Endometrium (tissue), 2 donors: ENCODE measurements around the gene DRGX.

ENCODE experiments used
- FAIRE-seq: peaks from 2 replicates; lab custom pipeline; 2012; peaks lifted over from hg19 to GRCh38; lab: Jason Lieb, UNC
- donor health status: control.
- donor health status: control.

The DRGX gene

DNA sequence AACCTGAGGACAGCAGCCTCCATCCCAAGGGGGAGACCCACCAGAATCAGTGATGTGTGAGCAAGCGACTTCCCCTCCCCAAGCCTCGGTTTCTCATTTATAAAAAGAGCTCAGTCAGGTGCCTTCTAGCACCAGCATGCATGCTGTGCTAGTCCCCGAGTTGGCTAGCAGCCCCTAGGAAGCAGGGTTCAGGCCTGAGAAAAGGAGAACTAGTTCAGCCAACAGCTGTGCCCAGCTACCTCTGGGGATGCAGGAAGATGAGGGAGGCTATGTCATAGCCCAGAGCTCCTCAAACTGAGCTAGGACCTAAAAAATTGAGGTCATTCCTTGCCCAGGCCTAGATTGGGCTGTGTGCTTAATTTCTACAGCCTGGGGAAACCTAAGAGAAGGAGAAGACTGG is 13.7 kb downstream of the DRGX start:
- no peak for FAIRE-seq

DNA sequence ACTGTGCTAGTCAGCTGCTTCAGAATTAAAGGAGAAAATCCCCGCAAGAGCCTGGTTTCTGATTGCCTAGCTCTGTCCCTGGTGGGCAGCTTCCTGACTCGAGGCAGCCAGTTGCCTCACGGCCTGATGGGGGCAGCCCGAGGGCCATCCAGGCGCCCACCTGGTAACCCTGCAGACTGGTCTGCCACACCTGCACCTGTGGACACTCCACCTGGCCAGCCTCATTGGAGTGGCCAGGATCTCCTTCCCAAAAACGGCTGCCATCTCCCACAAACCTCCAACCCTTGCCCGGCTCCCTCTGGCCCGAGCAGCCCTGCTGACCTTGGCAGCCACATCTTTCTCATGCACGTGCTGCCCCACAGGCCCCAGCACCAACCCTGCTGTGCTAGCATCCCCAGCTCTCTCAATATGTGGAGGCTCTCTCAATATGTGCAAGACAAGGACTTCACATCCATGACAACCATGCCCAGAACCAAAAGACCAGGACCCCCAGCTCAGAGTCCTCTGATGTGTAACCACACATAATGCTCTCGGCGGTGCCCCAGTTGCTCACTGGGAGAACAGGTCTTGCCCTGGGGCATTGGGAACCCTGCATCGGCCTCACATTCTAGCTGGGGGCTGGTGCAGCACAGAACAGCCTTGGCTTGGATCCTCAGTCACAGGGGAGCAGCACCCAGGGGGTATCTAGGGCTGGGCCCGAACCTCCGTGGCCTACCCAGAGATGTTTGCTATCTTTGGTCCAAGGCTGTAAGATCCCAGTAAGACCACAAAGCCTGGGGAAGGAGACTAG is 14.6 kb downstream of the DRGX start:
- FAIRE-seq = no peak

DNA sequence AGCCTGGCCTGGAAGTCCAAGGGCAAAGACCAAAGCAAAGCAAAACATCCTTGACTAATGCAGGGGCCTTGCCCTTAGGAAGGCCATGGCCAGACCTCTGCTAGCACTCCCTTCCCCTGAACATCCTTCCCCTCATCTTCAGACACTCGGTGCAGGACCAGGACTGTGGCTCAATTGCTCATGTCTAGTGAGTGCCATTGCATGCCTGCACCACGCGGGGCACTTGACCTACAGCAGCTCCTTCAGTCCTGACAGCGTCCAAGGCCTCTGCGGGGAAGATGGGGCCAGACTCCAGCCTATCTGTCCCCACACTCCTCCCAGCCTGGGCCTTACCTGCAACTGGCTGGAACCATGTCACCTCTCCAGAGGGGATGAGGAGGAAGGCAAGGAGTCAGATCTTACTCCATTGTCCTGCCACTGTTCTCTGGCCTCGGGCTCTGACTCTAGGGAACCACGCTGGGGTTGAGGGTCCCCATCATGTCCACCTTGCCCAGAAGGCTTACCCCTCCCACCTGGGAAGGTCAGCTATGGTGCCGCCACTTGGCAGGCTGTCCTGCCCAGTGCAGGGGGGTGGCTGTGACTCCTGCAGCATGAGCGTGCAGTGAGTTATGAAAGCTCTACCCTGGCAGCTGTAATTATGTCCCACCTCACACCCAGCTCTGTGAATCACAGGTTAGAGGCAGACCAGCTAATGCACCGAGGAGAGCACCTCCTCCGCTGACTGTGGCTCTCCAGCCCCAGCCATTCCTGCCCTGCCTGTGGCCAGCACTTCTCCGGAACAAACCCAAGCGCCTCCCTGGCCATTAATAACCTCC is 16.1 kb downstream of the DRGX start:
- no peak for FAIRE-seq

DNA sequence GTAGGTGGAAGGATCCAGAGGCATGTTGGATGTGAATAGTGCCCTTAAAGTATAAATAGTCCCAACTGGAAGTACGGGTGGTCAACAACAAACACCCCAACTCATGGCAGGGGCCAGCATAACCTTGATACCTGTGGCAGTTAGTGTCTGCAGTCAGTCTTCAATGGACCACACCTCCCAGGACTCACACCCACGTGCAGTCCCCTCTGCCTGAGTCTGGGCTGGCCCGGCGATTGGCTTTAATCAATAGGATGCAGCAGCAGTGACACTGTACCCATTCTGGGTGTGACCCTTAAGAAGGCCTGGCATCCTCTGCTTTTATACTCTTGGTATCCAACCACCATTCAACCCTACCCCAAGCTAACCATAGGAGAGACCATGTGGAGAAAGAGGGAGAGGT is 18.6 kb downstream of the DRGX start:
- no peak for FAIRE-seq

DNA sequence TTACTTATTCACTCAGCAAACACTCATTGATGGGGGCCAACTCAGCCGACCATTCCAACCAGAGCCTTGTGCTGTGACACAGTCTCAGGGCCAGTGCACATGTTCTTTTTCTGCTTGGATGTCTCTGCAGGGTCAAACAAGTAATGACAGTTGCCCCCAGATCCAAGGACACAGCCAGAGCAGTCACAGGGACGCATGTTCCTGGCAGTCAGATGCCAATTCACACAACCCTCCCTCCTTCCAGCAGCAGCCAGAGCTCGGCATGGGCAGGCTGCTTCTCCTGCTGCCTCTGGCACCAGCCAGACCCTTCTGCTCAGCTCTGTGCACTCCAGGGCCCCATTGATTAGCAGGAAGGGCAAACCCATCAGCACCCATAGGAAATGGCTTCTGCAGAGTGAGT is 20.3 kb downstream of the DRGX start:
- no peak for FAIRE-seq

DNA sequence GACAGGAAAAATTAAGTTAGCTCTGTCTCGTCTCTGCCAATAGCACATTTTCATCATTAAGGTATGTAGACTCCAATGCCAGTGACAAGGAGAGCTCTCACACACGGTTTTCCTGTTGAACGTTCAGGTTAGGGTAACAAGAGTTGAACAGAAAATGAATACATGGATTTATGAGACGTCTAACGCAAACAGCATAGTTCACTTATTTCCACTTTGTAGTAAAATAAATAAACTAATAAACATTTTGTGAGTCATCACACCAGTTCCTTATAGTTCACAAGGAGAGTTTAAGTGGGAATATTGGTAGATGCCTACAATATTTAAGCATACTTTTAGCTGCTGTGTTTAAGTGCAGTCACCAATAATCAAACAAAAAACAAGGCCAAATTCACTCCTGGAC is 21.1 kb downstream of the DRGX start:
- FAIRE-seq = no peak

DNA sequence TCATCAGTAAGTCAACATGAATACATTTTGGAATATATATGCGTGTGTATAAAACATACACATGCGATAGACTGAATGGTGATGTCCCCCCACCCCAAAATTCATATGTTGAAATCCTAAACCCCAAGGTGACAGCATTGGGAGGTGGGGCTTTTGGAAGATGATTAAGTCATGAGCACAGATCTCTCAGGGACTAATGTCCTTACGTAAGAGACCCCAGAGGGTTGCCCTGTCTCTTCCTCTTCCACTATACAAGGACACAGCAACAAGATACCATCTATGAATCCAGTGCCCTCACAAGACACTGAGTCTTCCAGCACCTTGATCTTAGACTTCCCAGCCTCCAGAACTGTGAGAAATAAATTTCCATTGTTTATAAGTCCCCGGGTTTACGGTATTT is 22.5 kb downstream of the DRGX start:
- no peak for FAIRE-seq

DNA sequence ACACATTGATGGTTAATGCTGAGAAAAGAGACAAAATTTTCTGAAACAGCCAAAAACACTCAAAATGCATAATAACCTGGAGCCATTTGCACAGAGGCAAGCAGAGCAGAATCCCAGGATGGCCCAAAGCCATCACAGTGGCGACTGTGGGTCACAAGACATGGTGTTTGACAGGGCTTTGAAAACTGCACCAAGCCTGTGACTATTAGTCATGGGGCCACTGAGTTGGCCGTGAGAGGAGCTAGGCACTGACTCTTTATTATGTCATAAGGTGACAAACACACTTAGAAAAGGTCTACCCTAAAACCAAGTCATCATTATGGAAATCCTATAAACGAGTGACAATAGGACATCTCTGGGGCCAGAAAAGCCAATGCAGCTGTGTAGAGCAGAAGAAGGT is 23.9 kb downstream of the DRGX start:
- FAIRE-seq = no peak

DNA sequence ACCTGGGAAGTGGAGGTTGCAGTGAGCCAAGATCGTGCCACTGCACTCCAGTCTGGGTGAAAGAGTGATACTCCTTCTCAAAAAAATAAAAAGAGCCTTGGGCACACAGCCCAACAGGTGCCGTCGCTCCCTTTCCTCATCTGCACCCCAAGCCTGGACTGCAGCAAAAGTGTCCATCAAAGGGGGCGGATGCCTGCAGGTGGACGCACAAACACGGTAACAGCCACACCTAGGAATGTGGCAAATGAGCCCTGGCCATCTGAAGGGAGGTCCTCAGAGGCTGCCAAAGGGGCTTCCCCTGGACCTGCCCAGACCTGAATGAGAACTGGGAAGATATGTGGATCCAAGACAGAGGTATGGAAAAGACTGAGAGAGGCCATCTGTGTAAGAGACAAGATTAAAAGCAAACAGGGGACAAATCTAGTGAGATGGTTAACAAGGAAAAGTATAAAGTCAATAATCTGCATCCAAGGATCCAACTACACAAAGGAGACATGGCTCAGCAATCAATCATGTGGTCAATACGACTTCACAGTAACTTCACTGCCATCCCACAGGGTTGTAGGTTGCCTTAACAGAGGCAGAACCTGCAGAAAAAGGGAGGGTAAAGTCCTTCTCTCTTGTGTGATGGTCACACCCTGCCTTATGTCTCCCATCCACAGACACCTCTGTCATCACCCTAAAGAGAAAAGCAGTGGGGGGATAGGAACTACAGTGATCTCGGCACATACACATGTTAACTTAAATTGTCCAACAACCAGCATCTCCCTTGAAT is 25.4 kb downstream of the DRGX start:
- no peak for FAIRE-seq

DNA sequence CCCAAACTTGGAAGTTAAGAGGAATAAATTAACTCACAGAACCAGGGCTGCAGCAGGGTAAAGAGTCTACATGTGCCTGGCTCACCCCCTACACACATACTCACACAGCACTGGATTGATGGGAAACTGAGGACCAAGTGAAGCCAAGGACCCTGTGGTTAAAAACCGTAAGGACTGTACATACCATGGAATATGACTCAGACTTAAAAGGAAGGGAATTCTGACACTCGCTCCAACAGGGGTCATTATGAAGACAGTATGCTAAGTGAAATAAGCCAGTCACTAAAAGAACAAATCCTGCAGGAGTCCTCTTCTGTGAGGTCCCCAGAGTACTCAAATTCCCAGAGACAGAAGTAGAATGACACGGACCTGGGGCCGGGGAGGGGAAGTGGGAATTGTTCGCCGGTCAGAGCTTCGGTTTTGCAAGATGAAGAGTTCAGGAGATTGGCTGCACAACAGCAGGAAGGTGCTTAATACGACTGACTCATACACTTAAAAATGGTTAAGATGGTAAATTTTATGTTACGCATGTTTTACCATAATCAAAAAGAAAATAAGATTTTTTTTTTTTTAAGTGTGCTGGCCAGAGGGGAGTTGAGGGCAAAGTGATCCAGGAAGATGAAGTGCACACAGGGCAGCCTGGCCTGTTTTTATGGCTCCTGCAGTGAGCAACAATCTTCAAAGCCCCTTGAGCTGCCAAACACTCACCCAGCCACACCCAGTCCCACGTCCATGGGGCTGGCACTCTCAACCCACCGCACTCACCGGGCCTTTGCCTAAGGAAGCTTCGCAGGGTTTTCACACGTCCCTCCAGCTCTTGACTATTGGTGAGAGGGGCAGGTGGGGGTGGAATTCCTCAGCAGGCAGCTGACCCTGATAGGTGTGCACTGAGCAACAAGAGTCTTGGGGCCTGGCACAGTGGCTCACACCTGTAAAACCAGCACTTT is 26.4 kb downstream of the DRGX start:
- FAIRE-seq = no peak

DNA sequence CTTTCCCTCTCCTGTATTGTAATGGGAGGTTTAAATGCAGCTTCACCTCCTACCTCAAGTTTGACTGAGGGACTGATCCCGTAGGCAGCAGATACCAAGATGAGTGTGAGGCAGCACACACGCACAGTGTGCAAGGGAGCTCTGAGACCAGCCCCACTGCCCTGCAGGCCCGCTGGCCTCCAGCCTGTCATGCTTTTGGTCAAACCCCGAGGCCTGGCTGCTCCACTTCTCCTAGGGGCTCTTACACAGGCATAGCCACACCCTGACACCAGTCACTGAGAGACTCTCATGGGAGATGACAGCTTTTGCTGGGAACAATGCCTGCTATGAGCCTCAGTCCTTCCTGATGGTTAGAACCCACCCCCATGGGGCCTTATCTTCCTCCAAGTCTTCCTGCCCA is 27.6 kb downstream of the DRGX start:
- FAIRE-seq = no peak

DNA sequence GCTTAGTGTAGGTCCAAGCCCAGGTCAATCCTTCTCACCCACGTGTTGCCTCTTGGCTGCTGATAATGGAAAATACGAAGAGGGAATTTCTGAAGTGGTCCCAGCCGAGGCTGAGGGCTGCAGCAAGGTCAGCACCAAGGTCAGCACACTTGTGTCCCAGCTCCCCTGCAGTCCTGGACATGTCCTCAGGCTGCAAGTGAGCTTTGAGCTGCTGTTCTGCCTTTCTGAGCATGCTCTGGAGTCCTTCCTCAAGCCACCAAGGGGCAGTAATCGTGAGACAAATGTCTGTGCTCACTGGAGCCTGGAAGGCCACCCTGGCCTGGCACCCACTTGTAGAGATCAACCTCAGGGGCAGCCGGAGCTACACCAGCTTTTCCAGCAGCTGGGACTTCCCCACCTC is 28.3 kb downstream of the DRGX start:
- no peak for FAIRE-seq

DNA sequence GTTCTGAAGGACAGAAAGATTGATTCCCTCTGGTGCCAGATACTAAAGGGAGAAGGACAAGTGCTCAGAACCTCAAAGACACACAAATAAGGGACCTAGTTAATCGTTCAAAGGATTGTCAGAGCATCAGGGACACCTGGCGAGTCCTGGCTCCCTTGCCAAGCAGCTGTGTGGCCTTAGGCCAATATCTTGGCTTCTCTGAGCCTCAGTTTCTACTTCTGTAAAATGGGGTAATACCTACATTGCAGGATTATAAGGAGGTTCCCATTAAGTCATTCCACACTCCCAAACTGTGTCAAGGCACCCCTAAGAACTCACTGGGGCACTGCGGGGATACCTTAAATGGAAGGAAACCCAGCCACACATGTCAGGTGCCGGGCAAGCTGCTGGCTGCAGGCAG is 29.4 kb downstream of the DRGX start:
- FAIRE-seq = no peak

DNA sequence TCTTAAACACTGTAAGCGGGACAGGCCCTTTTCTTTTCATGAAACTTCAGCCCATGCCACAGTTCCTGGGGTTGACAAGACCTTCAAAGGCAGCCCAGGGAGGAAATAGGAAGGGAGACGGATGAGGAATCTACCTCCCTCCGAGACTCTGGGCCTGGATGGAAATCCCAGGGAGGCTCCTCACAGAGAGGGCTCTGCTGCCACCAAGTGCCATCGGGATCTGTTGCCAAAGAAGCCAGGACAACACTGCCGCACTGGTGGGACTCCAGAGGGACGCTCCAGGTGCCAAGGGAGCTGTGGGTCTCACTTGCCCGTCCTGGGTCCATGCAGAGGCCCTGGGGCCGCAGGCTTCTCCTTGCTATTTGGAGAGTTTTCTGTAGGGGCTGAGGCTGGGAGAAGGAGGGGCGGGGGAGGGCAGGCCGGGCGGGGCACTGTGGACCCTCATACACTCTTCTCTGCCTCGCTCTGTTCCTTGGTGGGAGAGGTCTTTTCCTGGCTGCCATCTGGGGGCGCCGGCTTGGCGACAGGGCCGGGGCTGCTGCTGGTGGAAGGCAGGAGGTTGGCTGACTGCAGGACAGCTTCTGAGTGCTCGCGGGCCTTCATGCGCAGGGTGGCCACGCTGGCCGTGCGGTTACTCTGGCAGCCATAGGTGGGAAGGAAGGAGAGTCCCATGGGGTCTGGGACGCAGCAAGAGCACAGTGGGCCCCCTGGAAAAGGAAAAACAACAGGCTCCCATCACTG is 30.0 kb downstream of the DRGX start:
- no peak for FAIRE-seq

DNA sequence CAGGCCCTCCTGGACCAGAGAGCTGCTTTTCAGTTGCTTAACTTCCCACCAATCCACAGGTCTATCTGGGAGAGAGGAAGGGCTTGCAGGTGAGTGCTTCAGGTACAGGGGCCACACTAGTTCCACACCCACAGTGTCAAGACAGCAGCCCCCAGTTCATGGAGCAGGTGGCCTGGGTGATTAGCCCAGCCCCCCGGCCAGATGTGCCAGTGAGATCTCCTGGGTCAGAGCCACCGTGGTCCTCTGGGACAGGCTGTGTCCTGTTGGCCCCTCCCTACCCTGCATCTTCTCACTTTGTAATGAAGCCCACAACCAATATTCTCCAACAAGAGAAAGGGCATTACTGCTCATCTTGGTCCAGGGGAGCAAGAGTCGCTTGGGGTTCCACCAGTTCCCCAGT is 30.6 kb downstream of the DRGX start:
- no peak for FAIRE-seq

DNA sequence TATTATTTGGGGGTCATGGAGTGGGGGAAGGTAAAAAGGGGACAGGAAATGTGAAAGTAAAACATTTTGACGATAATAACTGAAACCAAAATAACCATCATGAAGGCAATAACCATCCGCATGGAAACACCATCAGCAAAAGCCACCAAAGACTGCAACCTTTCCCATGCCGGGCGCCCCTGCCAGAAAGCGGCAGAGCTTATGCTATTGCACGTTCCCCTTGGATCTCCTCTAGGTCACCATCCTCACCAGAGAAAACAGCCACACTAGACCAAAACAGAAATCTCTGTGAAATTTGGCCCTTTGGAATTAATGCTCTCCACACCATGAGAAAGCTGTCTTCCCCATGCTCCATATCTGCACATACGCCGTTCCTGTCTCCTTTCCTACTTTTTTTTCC is 31.1 kb downstream of the DRGX start:
- FAIRE-seq = no peak

DNA sequence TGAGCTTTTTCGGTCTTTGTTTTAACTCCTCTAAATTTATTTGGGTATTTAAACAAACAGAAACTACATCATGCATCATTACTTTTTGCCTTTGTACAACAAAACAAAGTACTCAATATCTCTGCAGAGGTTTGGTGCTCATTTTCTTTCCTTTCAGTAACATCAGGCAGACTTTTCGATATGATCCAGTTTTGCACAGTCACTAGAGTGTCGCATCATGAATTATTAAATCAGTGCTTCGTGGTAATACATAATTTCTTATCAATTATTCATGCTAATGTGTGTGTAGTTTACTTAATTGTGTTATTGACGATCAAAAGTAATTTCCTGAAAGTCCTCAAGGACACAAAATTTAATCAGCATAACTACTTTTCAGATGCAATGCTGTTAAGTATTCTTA is 31.8 kb downstream of the DRGX start:
- FAIRE-seq = no peak

DNA sequence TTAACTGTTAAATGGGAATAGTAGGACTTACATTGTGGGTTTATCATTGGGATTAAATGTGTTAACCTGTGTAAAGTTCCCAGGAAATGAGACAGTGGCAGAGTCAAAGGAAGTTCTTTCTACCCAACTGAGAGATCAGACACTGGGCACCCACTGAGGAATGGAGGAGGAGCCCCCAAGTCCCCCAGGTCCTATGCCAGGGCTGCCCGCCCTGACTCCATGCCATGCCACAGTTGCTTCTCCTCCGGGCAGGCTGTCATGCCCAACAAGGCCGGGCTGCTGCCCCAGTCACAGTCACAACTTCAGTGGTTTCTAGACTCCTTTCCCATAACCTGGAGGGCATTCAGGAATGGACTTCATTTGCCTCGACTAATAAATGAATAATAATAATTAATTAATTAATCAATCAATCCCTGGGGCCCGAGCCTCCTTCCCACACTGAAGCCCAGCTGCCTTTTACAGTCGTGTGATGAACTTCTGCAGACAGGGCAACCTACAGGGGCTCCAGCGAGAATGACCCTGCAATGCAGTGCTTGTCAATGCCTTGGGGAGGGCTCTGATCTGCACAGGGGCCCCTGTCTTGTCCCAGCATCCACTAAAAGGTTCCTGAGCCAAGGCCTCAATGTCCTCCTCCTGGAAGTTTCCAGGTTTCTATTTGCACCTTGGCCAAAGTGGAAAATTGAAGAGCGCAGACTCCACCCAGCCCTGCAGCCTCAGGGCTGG is 32.4 kb downstream of the DRGX start:
- no peak for FAIRE-seq

DNA sequence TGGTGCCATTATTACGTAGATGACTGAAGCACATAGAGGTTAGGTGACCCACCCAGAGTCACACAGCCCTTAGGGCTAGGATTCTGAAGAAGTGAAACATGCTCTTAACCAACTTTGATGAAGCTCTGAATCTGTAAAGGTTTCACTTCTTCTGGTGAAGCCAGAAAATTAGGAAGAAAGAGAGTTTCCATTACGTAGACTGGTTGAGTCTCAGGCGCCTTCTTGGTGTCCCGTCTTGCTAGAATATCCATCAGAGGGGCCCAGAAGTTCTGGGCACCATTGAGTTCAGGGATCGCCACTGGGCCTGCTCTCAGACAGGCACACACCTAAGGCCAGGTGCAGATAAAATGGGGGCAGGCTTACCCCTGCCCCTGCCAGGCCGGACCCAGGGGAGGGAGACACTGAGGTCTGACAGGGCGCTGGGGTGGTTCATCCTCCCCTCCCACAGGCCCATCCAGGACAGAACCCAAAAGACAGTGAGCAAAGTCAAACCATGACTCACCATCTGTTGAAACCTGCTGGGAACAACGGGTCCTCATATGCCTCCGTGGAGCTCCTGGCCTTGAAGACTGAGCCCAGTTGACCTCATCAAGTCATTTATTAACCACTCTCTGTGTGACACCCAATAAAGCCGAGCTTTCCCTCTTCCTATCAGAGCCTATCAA is 33.2 kb downstream of the DRGX start:
- no peak for FAIRE-seq
